COLO668 (cell line): ENCODE results near the gene ACOXL.
"Not testable (repeated sequence)": the region's sequence is repeated elsewhere in the genome, so short reads cannot be mapped to it uniquely, and the experiment has no call there.

Source experiments
- DNase-seq: peaks from one replicate; lab custom pipeline; 2025; ENCODE audit not compliant: unreplicated experiment; lab: John Stamatoyannopoulos, UW

ACOXL gene

DNA sequence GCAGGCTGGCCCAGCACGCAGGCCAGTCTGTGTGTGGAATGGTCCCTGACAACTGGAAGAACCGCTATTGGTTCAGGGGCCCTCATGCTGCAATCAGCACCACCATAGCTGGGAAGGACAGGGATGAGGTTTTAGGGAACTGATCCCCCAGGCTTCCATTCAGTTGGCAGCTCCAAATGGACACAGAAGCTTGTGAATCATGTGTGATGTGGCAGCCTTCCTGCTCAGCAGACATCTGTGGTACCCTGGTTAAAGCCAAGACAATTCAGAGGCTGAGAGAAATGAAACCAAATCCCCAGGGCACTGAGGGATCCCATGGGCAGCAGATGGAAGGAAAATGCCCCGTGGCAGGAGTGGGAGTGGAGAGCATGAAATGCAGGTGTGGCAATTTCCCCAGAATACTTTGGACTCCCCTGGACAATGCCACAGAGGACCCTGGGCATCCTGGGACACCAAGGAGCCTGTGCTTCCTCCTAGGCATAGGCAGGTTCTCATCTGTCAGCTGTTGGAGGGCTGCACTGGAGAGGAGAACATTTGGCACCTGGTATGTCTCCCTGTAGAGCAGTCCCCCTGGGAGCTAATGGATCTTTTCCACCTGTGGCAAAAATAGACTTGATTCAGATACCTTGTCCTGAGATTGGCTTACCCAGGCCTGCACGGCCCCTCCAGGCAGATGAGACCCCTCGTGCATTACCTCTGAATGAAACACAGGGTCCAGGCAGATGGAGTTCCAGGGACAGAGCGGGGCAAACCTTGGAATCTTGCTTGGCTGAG is 226.2 kb downstream of the ACOXL start:
- no peak for DNase-seq

DNA sequence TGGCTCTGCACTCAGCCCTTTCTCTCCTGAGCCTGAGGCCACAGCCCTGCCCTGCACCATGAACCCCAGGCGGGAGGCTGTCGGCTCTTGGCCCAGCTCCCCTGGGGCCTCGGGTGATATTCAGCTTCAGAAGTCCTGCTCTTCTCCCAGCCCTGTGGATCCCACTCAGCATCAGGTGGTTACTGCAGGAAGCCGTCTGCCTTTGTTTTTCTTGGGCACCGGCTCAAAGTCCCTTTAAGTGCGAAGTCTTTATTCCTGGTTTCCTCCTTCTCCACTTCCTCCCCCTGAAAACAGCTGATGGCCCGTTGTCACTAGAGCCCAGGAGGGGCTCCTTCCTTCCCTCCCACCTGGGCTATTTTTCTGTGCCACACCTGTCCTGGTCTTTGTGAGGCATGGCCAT is 226.8 kb downstream of the ACOXL start:
- no peak for DNase-seq

DNA sequence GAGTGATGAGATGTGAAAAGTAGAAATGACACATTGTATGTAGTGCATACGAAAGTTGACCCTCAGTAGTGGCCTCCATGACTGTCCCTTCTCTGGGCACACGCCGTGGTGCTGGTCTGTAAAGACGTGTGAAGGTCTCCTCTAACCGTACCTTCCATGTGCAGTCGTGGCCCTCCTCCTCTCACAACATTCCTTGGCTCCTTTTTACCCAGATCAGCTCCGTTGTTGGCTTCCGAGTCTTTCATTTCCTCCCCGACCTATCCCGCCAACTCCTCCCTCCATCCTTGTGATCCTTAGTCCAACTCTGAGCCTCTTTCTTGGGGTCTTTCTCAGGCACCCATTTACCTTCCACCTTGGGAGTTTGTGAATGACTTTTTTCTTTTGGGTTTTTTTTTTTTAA is 227.9 kb downstream of the ACOXL start:
- no peak for DNase-seq

DNA sequence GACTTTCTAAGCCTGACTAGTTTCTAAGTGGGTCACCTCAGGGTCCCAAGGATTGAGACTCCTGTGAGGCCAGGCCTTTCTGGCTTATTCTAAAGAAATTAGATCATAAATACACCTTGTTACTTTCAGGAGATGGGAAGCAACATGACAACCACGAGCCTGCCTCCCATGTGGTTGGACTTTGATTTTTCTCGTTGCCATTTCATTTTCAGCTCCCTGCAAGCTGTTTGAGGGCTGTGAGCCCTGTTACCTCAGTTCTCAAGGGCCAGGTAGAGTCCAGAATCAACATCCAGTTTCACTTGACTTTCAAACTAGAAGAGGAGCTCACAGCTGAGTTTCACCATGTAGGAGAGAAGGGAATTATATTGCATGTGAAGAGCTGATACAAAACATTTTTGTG is 228.6 kb downstream of the ACOXL start:
- DNase-seq: no peak

DNA sequence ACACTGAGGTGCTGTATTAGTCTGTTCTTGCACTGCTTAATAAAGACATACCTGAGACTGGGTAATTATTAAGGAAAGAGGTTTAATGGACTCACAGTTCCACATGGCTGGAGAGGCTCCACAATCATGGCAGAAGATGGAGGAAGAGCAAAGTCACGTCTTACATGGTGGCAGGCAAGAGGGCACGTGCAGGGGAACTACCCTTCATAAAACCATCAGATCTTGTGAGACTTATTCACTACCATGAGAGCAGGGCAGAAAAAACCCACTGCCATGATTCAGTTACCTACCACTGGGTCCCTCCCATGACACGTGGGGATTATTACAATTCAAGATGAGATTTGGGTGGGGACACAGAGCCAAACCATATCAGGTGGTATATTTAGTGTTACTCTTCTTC is 229.3 kb downstream of the ACOXL start:
- not testable (repeated sequence) for DNase-seq

DNA sequence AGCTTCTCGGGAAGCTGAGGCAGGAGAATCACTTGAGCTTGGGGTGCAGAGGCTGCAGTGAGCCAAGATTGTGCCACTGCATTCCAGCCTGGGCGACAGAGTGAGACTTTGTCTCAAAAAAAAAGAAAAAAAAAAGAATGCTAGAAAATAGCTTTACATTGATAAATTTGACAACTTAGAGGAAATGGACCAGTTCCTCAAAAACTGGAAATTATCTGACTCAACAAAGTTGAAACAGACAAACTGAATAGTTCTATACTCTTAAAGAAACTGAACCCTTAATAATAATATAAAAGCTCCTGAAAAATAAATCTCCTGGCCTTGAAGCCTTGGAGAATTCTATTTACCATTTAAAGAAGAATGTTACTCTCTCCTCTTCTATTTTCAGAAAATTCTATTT is 237.3 kb downstream of the ACOXL start:
- DNase-seq: no peak

DNA sequence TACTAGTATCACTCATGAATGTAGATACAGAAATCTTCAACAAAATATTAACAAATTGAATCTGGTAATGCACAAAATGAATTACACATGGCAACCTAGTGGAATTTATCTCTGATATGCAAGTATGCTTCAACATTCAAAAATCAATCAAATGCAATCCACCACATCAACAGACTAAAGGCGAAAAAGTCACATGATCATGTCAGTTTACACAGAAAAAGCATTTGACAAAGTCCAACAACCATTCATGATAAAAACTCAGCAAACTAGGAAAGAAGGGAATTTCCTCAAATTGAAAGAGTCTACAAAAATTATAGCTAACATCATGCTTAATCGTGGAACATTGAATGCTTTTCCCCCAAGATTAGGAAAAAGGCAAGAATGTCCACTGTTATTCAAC is 237.8 kb downstream of the ACOXL start:
- DNase-seq: no peak

DNA sequence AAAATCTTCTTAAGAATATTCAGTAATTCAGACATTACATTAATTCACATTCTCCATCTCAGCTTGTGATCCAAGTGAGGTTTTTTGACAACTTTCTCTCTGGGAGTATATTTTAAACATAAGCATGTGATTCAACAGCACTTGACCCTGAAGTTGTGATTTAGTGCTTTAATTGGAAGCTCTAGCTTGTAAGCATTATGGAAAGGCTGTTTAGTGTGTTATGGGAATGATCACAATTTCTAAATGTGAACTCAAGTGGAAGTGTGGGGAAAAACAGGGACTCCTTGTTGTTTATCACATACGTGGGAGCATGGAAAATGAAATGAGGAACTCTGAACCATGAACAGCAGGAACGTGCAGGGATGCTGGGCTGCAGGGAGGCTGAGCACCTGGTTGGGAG is 239.4 kb downstream of the ACOXL start:
- DNase-seq: no peak

DNA sequence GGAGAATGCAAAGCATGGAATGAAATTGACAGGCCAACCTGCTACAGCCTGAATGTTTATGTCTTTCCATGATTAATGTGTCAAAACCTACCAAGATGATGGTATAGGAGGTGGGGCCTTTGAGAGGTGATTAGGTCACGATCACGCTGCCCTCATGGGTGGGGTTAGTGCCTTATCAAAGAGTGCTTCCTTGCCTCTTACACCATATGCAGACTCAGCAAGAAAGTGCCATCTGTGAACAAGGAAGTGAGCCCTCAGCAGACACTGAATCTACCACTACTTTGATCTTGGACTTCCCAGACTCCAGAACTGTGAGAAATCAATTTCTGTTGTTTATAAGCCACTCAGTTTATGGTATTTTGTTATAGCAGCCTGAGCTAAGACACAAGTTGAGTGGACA is 240.9 kb downstream of the ACOXL start:
- DNase-seq: no peak

DNA sequence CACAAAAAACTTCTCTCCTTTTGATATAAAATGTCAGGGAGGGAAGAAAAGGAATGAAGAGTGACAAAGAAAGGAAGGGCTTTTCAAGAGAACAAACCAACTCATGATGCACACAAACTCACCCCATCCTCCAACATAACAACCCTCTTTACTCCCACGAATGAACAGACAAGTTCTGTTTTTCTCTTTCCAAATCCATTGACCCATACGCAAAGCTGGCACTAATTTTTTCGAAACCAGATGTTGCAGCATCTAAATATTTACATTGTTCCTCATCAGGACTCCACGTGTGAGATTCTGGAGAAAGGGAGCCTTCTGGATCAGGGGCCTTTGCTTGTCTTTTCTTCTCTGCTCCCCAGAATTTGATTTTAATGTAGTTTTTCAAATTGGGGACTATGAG is 245.0 kb downstream of the ACOXL start:
- no peak for DNase-seq

DNA sequence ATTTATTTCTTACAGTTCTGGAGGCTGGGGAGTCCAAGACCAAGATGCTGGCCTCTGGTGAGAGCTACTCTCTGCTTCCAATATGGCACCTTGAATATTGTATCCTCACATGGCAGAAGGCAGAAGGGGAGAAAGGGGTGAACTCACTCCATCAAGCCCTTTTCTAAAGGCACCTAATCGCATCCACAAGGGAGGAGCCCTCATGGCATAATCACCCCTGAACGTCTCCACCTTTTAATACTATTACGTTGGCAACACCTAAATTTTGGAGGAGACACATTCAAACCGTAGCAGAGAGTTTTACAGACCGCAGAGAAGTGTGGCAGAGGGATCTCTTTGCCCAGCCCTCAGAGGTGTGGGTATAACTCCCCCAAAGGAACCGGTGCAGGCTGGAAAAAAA is 245.8 kb downstream of the ACOXL start:
- no peak for DNase-seq

DNA sequence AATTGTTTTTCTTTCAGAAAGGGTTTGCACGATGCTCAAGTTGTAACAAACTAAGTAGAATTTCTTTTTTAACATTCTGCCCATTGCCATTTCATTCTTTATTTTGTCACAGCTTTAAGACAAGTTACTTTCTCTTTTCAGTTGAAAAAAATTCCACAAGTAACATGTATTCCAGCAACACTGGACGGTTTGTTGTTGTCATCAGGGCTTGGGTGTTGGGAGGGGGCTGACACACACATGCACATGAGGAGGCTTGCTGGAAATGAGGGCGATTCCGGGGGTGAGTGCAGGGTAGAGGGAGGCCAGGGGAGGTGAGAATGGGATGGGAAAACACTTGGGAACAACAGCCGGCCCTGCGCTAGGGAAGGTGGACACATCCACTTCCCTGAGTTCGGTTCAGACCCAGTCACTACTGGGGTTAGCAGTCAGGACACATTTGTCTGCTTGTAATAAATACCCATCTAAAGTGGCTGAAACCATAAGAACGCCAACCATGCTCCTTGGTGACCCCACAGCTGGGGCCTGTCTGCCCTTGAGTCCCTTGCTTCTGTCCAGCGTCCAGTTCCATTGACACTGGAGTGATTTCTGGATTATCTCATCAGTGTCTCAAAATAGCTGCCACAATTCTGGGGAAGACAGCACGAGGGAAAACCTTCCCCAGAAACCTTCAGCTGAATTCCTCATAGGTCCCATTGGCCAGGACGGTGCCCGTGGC is 246.5 kb downstream of the ACOXL start:
- no peak for DNase-seq

DNA sequence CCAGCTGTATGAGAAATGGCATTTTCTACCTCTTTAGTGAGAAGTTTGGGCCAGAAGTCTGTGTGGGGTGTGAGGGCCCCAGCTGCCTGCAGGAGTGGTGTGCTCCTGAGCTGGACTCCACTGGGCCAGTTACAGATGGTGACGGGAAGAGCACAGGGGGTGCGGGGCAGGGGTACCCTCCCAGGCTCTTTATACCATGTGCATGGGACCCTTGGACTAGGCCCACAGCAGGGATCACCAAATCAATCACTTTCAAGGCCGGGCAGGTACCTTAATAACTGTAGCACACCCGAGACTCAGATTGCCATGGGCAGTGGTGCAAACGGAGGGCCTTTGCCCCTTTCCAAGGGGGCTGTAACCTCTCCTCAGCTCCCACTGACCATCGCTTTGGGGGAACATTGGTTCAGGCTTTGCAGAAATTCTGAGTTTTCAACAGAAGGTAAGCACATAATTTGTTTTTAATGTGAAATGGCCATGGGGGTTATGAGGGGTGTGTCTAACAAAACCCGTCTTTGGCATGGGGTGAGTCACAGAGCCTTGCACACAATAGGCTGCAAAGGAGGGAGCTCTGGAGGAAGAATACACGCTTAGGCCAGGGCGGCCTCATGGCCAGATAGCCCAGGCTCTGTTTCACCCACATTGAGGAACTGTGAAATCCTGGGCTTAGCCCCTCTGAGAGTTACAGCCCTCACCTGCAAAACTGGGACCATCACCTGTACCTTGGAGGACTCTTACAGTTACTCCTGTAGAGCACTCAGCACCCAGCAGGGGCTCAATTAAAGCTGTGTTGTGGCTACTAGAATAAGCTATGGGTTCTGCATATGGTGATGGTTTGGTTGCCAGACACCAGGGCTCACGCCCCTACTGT is 247.3 kb downstream of the ACOXL start:
- DNase-seq: peak; percentile 37

DNA sequence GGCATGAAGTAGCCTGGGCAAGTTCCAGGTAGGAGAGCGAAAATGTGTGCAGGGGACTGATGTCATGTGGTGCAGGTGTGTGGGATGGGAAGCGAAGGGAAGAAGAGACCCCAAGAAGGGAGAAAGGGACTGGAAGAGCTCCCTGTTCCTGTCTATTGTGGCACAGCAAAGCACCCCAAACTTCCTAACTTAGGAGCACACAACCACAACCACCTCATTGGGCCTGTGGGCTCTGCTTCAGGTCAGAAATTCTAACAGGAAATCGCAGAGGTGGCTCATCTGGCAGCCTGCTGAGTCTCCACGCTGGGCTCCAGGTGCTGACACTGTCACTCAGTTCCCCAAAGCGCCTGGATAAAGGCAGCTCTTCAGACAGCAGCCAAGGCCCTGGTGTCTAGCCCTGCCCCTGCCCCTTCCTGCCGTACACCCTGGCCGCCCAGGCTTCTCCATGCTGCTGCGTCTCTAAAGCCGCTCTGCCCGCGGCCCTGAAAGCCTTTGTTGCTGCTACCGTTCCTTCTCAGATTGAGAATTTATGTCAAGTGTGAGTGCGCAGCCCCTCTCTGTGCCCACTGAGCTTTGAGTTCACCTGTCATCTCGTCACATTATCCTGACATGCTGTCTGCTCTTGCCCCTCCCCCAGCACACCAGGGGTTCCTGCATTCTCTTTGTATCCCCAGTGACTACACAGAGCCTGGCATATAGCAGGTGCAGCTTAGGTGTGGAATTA is 248.1 kb downstream of the ACOXL start:
- DNase-seq: peak; percentile 84

DNA sequence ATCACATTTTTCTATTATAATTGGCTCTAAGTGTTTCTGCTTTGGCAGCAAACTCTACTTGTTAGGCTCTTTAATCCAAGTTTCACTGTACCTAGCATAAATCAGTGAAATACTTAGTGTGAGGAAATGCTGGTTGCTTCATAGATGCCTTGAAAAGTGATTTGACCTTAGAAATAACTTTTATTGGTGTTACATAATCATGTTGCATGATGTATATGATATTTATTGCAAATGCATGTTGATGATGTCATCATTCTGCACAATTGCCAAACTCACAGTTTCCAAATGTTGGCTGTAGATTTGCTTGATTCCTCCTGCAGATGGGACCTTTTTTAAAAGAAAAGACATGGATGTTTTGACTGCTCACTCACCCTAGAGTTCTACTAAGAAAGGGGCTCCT is 250.8 kb downstream of the ACOXL start:
- DNase-seq: no peak

DNA sequence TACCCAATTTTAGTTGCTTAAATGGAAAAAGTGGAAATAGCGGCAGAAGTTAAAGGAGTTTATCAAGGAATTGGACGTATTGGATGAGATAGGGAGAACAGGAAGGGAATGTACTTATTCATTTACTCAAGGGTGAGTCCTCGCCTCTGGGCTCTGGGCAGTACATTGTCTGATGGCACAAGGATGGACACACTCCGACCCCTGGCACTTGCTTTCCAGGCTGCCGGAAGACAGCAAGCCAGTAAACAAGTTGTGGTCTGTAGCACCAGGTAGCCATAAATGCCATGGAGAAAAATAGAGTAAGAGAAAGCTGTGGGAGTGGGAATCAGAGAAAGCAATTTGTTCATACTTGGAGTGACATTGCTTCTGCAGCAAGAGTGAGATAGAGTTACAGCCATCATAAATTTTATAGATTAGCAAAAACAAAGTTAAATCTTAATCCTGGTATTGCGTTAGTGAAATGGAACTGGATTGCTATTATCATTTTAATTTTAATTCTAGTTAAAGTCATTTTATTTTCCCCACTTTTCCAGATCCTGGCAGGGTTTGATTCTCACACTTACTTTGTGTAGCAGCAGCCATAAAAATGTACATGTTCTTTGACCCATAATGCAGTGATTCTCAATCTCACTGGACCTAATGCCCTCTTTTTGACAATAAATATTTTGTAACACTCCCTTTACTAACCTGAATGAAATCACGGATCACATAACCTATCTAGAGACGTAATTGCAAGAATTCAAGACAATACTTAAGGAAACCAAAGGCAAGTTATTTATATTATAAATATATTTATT is 252.5 kb downstream of the ACOXL start:
- DNase-seq: no peak

DNA sequence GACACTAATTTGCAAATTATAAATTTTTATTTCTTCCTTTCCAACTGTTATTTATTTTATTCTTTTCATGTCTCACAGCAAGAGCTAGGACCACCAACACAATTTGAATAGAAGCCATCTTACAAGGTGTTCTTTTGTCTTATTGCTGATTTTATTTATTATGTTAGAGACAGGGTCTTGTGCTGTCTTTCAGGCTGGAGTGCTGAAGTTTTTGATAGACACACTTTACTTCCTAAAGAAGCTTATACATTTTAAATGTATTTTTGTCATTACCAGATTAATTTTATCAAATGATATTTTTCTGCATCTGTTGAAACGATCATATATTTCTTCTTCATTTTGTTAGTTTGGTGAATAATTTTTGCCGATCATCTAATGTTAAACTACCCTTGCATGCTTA is 258.1 kb downstream of the ACOXL start:
- DNase-seq: no peak

DNA sequence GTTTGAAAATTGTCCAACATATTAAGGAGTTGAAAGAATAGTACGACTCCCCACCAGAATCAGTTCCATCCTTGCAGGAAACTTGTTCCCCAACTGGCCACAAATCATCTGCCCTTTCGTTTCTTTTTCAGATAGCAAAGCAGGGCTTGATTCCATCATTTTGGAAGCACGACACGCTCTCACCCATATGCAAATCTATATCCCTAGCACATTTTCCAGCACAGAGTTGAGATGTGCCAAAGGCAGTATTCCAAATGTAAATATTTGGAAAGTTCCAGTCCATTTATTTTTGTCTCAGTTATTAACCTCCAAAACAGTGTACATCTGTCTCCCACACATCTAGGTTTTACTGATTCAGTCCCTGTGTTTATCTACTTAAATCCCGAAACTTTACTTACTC is 259.5 kb downstream of the ACOXL start:
- peak; percentile 28 for DNase-seq

DNA sequence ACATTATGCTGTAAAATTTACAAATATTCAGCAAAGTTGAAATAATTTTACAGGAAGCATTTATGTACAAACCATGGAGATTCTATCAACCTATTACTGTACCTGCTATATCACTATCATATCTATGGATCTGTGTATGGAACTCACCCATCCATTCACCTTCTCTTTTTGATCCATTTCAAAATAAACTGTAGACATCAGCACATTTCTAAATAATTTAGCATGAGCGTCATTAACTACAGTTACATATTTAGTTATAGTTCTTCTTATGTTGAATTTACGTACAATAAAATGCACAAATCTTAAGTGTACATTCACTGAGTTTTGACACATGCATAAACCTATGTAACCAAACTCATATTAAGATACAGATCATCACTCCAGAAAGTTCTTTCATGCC is 260.5 kb downstream of the ACOXL start:
- DNase-seq: no peak

DNA sequence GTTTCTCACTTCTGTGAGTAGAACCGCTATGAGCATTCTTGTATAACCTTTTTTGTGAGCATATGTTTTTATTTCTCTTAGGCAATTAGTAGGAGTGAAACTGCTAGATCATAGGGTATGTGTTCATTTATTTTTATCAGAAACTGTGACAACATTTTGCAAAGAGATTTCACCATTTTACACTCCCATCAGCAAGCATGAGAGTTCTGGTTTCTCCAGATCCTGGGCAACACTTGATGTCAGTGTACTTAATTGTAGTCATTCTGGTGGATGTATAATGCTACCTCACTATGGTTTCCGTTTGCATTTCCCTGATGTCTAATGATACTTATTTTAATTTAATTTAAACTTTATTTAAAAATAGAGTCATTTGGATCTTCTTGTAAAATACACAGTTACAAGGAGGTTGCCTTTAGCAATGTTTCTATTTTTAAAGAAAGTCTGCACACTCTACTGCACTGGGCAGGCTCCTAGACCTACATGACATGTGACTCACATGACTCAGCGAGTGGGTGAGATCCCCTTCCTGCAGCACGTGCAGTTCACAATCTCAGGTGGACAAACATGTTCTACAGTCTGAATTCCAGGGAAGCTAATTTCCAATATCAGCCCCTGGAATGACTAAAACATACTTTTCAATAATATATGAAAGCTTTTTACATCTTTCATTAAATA is 261.3 kb downstream of the ACOXL start:
- peak; percentile 7 for DNase-seq
